HG03521 (cell line): Measurements from ENCODE around the gene CD19.
"Not testable (repeated sequence)": the region's sequence is repeated elsewhere in the genome, so short reads cannot be mapped to it uniquely, and the experiment has no call there.

ENCODE experiments used
- ATAC-seq: cut with Tn5 transposase; IDR thresholded peaks from one replicate; pipeline ENCODE4 v1.9.1; 2021; ENCODE audit warnings: mild to moderate bottlenecking, moderate library complexity; ENCODE audit not compliant: unreplicated experiment

CD19 gene

DNA sequence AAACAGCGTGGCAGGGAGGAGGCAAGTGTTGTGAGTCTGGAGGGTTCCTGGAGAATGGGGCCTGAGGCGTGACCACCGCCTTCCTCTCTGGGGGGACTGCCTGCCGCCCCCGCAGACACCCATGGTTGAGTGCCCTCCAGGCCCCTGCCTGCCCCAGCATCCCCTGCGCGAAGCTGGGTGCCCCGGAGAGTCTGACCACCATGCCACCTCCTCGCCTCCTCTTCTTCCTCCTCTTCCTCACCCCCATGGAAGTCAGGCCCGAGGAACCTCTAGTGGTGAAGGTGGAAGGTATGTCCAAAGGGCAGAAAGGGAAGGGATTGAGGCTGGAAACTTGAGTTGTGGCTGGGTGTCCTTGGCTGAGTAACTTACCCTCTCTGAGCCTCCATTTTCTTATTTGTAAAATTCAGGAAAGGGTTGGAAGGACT lies at the start of gene CD19:
TSS of gene CD19 (plus strand) at position 171 of the 425 bp plus-strand sequence. CDS start at position 201, 30 bp downstream.
- ATAC-seq: no peak

DNA sequence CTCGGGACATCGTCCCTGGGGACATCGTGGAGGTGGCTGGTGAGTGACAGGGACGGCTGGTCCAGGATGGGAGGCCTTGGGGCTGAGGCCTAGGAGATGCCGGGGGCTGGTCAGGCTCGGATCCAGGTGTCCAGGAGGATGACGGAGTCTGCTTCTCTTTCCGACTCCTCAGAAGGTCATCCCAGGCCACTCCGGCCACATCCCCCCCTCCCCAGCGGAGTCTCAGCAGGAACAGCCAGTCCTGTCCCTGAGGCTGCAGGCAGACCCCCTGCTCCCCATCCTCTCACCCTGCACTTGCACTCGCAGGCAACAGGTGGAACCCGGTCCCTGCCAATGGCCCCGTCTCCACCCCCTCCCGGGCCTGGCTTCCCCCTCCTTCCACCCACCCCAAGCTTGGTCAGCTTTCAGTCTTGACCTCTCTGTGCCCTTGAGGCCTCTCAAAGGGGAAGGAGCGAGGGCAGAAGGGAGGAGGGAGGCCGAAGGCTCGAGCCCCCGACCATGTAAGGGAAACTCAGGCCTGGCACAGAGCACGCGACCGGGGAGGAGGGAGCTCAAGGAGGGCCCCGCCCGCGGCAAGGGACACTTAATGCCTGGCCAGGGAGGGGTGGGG lies 49.1 kb upstream of the CD19 start:
- no peak for ATAC-seq

GRCh38 chr16:28883221-28883996 lies 48.4 kb upstream of the CD19 start:
- no peak for ATAC-seq

DNA sequence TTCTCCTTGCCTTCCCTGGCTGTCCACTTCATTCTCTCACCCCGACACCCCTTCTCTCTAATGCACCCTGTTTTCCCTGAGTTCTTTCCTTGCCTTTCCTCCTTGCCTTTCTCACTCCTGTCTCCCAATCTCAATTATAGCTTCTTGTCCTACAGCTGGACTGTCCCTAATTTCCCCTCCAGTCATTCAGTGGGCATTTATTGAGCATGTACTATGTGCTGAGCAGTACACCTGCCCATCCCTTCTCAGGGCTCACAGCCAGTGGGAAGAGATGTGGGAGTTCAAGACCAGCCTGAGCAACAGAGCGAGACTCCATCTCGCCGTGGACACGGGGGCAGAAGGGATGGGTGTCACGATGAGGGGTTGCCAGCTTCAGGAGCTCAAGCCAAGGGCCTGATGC lies 47.7 kb upstream of the CD19 start:
- no peak for ATAC-seq

DNA sequence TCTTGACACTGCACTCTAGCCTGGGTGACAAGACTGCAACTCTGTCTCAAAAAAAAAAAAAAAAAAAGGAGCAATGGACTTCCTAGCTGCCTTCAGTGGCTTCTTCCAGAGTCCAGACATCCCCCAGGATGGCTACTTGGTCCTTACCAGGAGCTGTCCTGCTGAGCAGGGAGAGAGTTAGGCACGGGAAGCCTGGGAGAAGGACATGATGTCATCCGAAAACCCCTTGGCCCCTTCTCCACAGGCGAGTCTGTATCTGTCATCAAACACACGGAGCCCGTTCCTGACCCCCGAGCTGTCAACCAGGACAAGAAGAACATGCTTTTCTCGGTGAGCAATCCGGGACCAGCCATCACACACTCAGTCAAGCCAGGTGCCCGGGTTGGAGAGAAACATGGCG lies 44.8 kb upstream of the CD19 start:
- ATAC-seq: no peak

DNA sequence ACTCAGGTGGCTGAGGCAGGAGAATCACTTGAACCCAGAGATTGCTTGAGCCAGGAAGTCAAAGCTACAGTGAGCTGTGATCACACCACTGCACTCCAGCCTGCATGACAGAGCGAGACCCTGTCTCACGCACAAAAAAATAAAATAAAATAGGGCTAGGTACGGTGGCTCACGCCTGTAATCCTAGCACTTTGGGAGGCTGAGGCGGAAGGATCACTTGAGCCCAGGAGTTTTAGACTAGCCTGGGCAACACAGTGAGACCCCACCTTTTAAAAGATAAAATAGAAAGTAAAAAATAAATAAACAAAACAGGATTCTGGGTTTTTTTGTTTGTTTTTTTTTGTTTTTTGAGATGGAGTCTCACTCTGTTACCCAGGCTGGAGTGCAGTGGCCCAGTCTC lies 41.4 kb upstream of the CD19 start:
- not testable (repeated sequence) for ATAC-seq

- ATAC-seq: no peak
Measured at GRCh38 chr16:28891964-28892890, 39.5 kb upstream of the CD19 start.

- ATAC-seq: no peak
Measured at GRCh38 chr16:28893291-28893690, 38.5 kb upstream of the CD19 start.

DNA sequence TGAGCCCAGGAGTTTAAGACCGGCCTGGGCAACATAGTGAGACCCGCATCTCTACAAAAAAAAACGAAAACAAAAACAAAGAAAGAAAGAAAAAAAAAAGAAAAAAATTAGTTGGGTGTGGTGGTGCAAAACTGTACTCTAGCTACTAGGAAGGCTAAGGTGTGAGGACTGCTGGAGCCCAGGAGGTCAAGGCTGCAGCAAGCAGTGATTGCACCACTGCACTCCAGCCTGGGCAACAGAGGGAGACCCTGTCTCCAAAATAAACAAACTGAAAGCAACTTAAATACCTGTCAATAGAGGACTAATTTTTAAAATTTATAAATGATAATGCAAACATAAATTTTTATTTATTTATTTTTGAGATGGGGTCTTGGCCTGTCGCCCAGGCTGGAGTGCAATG lies 36.2 kb upstream of the CD19 start:
- ATAC-seq: no peak

GRCh38 chr16:28897826-28898225 lies 33.9 kb upstream of the CD19 start:
- no peak for ATAC-seq

DNA sequence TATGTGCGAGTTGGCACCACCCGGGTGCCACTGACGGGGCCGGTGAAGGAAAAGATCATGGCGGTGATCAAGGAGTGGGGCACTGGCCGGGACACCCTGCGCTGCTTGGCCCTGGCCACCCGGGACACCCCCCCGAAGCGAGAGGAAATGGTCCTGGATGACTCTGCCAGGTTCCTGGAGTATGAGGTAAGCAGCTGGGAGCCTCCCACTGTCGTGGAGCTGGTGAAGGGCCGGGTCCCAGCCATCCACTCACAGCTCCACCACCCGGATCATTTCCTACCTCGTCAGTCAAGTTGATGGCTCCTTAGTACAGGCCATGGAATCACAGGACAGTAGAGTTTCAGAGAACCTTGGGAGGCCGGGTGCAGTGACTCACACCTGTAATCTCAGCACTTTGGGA lies 33.5 kb upstream of the CD19 start:
- no peak for ATAC-seq

DNA sequence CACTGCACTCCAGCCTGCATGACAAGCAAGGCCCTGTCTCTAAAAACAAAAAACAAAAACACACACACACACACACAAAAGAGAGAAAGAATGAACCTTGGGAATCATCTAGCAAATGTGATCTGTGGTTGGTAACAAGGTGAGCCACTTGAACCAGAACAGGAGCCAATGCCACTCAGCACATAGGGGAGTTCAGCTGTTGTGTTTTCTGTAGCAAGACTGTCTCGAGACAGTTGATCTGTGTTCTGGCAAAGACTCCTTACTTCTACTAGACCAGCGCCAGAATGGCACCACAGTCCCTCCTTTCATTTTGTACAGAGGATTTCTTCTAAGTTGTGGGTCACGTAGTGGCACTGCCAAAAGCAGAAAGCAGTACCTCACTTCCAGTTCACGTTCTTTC lies 32.8 kb upstream of the CD19 start:
- no peak for ATAC-seq

DNA sequence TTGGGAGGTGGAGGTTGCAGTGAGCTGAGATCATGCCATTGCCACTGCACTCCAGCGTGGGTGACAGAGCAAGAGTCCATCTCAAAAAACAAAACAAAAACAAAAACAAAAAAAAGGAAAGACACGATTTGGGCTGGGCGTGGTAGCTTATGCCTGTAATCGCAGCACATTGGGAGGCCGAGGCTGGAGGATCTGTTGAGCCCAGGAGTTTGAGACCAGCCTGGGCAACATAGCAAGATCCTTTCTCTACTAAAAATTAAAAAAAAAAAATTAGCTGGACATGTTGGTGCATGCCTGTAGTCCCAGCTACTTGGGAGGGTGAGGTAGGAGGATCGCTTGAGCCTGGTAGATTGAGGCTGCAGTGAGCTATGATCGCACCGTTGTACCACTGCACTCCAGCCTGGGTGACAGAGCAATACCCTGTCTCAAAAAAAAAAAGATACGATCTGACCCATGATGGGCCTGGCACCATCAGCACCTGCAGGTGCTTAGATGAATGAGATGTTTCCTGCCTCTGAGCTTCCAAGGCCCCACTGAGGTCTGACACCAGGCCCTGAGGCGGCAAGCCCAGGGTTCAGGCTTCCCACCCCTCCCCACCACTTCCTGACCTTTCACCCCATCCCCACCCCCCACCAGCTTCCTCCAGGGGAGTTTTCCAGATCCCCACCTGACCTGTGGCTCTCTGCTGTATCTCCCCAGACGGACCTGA lies 31.7 kb upstream of the CD19 start:
- ATAC-seq: no peak

GRCh38 chr16:28900601-28901000 lies 31.2 kb upstream of the CD19 start:
- ATAC-seq: no peak

GRCh38 chr16:28901862-28902261 lies 29.9 kb upstream of the CD19 start:
- no peak for ATAC-seq

GRCh38 chr16:28902909-28903308 lies 28.9 kb upstream of the CD19 start:
- ATAC-seq: no peak

- ATAC-seq: no peak
Measured at GRCh38 chr16:28903344-28904042, 28.3 kb upstream of the CD19 start.

- no peak for ATAC-seq
Measured at GRCh38 chr16:28904363-28904762, 27.4 kb upstream of the CD19 start.

DNA sequence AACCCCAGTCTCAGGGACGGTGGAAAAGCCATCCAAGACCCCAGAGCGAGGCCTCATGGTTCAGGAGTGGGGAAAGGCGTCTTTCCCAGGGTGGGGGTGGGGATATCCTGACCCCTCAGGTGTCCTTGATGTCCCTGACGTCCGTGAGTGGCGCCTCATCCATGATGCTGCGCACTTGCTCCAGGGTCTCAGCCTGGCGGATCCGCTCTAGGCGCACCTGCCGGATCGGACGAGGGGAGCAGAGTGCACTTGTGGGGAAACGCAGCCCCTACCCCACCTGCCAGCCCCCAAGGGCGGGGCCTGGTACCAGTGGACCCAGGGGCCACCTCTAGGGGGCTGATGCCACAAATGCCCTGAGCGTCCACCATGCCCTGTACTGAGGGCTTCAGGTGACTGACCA lies 26.9 kb upstream of the CD19 start:
- ATAC-seq: no peak

DNA sequence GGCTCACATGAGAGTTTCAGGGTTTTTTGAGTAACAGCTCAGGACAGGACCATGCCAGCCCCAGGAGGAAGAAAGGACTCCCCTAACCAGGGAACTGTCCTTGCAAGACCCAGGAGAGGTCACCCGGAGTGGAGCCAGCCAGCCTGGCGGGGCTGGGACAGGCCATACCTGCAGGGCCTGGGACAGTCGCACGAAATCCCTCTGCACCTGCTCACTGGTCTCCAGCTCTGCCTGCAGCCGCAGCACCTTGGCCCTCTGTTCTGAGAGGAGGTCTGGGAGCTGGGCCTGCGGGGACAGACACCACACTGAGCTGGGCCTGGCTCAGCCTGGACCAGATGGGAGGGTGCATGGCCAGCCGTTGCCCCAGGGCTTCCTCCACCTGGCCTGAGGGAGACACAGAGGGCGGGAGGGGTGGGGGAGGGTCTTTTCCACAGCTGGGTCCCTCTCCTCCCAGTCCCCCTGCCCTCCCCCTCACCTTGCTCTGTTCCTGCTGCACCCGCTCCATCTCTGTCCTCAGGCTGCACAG lies 26.5 kb upstream of the CD19 start:
- ATAC-seq: no peak
